Transverse colon (tissue), 4 donors: ENCODE data around the gene CYBB.

Experiments used
- EP300 ChIP-seq: sonication (generic); formaldehyde crosslinking; IDR thresholded peaks from one replicate; pipeline ENCODE4 v1.6.1; 2017; ENCODE audit warnings: antibody characterized with exemption, low read depth
- POLR2A ChIP-seq: fragments of 450-650 bp; IDR thresholded peaks from one replicate; pipeline ENCODE4 v1.6.1; 2016; ENCODE audit warnings: antibody characterized with exemption, mild to moderate bottlenecking, moderate library complexity
- POLR2AphosphoS5 ChIP-seq, 3 donors: sonication (generic); formaldehyde crosslinking; IDR thresholded peaks; one replicate each; pipeline ENCODE4 v1.6.1; 2016; ENCODE audit warnings: antibody characterized with exemption in 3 of 3
- TF ChIP-seq, protein P1 (sequence below), 5 experiments: fragments of 200-600 bp in 3 of 5; fragments of 450-650 bp in 2 of 5; sonication (generic) in 3 of 5; IDR thresholded peaks; 1 replicate in 2 of 5; 2 replicates in 3 of 5; pipeline ENCODE4 v1.5.1; 2016 to 2017; ENCODE audit warnings: antibody characterized with exemption in 5 of 5, inconsistent platforms in 3 of 5, mild to moderate bottlenecking in 2 of 5, moderate library complexity in 1 of 5

DNA sequence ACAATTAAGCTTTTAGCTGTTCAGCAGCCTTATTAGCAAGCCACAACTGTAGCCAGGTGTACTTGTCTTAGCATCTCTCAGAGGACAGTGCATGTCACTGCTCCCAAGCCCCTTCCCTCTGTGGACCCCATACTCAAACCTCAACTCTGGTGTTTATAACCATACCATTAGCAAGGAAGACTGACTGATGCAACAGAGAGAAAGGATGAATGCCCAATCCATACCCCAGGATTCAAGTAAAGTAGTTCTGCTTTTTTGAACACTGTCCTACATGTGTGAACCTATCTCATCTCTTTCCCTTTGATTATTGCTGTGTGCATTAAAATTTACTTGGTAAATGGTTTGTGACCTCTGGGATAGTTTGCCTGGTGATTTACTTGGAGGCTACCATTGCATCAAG, 22.8 kb upstream of the CYBB start:
- TF ChIP-seq EP300 (no peak), POLR2A (no peak), POLR2AphosphoS5 (IDR thresholded peaks at IDR 0.05) (no peak)
- TF ChIP-seq, protein P1, sequence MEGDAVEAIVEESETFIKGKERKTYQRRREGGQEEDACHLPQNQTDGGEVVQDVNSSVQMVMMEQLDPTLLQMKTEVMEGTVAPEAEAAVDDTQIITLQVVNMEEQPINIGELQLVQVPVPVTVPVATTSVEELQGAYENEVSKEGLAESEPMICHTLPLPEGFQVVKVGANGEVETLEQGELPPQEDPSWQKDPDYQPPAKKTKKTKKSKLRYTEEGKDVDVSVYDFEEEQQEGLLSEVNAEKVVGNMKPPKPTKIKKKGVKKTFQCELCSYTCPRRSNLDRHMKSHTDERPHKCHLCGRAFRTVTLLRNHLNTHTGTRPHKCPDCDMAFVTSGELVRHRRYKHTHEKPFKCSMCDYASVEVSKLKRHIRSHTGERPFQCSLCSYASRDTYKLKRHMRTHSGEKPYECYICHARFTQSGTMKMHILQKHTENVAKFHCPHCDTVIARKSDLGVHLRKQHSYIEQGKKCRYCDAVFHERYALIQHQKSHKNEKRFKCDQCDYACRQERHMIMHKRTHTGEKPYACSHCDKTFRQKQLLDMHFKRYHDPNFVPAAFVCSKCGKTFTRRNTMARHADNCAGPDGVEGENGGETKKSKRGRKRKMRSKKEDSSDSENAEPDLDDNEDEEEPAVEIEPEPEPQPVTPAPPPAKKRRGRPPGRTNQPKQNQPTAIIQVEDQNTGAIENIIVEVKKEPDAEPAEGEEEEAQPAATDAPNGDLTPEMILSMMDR (IDR thresholded peaks at IDR 0.05), result no peak
